K562 (cell line): ENCODE data around the gene PLPPR1.

ENCODE experiments used
- USF2 ChIP-seq: sonication (generic); formaldehyde crosslinking; IDR thresholded peaks from 2 replicates; pipeline ENCODE4 v1.5.0; 2020; ENCODE audit warnings: missing genetic modification reagents
- TF ChIP-seq, protein P1 (sequence below): fragments of 450-650 bp; IDR thresholded peaks from 2 replicates; pipeline ENCODE4 v1.6.1; 2016; ENCODE audit warnings: mild to moderate bottlenecking, moderate library complexity

DNA sequence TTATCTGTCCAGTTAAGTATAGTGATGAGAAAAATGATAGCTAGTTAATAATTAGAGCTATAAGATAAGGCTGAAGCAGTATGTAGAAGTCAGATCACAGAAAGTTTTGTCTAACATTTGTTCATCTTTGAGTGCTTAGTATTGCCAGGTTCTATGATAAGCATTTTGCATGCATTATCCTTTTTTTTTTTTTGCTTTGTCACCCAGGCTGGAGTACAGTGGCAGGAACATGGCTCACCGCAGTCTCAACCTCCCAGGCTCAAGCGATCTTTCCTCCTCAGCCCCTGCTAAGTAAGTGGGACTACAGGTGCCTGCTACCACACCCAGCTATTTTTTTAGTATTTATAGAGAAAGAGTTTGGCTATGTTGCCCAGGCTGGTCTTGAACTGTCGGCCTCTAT lies 338.8 kb downstream of the PLPPR1 start:
- no peak for TF ChIP-seq USF2 (CRISPR knock-in tag)
- TF ChIP-seq, protein P1, sequence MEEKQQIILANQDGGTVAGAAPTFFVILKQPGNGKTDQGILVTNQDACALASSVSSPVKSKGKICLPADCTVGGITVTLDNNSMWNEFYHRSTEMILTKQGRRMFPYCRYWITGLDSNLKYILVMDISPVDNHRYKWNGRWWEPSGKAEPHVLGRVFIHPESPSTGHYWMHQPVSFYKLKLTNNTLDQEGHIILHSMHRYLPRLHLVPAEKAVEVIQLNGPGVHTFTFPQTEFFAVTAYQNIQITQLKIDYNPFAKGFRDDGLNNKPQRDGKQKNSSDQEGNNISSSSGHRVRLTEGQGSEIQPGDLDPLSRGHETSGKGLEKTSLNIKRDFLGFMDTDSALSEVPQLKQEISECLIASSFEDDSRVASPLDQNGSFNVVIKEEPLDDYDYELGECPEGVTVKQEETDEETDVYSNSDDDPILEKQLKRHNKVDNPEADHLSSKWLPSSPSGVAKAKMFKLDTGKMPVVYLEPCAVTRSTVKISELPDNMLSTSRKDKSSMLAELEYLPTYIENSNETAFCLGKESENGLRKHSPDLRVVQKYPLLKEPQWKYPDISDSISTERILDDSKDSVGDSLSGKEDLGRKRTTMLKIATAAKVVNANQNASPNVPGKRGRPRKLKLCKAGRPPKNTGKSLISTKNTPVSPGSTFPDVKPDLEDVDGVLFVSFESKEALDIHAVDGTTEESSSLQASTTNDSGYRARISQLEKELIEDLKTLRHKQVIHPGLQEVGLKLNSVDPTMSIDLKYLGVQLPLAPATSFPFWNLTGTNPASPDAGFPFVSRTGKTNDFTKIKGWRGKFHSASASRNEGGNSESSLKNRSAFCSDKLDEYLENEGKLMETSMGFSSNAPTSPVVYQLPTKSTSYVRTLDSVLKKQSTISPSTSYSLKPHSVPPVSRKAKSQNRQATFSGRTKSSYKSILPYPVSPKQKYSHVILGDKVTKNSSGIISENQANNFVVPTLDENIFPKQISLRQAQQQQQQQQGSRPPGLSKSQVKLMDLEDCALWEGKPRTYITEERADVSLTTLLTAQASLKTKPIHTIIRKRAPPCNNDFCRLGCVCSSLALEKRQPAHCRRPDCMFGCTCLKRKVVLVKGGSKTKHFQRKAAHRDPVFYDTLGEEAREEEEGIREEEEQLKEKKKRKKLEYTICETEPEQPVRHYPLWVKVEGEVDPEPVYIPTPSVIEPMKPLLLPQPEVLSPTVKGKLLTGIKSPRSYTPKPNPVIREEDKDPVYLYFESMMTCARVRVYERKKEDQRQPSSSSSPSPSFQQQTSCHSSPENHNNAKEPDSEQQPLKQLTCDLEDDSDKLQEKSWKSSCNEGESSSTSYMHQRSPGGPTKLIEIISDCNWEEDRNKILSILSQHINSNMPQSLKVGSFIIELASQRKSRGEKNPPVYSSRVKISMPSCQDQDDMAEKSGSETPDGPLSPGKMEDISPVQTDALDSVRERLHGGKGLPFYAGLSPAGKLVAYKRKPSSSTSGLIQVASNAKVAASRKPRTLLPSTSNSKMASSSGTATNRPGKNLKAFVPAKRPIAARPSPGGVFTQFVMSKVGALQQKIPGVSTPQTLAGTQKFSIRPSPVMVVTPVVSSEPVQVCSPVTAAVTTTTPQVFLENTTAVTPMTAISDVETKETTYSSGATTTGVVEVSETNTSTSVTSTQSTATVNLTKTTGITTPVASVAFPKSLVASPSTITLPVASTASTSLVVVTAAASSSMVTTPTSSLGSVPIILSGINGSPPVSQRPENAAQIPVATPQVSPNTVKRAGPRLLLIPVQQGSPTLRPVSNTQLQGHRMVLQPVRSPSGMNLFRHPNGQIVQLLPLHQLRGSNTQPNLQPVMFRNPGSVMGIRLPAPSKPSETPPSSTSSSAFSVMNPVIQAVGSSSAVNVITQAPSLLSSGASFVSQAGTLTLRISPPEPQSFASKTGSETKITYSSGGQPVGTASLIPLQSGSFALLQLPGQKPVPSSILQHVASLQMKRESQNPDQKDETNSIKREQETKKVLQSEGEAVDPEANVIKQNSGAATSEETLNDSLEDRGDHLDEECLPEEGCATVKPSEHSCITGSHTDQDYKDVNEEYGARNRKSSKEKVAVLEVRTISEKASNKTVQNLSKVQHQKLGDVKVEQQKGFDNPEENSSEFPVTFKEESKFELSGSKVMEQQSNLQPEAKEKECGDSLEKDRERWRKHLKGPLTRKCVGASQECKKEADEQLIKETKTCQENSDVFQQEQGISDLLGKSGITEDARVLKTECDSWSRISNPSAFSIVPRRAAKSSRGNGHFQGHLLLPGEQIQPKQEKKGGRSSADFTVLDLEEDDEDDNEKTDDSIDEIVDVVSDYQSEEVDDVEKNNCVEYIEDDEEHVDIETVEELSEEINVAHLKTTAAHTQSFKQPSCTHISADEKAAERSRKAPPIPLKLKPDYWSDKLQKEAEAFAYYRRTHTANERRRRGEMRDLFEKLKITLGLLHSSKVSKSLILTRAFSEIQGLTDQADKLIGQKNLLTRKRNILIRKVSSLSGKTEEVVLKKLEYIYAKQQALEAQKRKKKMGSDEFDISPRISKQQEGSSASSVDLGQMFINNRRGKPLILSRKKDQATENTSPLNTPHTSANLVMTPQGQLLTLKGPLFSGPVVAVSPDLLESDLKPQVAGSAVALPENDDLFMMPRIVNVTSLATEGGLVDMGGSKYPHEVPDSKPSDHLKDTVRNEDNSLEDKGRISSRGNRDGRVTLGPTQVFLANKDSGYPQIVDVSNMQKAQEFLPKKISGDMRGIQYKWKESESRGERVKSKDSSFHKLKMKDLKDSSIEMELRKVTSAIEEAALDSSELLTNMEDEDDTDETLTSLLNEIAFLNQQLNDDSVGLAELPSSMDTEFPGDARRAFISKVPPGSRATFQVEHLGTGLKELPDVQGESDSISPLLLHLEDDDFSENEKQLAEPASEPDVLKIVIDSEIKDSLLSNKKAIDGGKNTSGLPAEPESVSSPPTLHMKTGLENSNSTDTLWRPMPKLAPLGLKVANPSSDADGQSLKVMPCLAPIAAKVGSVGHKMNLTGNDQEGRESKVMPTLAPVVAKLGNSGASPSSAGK = no peak
